Breast epithelium (tissue), 3 donors: ENCODE results near the gene LDAH.

Experiments
- CTCF ChIP-seq, 3 donors: fragments of 450-650 bp; IDR thresholded peaks; one replicate each; pipeline ENCODE4 v1.5.1; 2016 to 2017; ENCODE audit warnings: antibody characterized with exemption in 3 of 3, mild to moderate bottlenecking in 3 of 3, moderate library complexity in 3 of 3
- POLR2A ChIP-seq: fragments of 450-650 bp; IDR thresholded peaks from one replicate; pipeline ENCODE4 v1.6.1; 2016; ENCODE audit warnings: antibody characterized with exemption, mild to moderate bottlenecking, moderate library complexity
- POLR2AphosphoS5 ChIP-seq, 3 donors: sonication (generic); formaldehyde crosslinking; IDR thresholded peaks; one replicate each; pipeline ENCODE4 v1.6.1; 2017; ENCODE audit warnings: antibody characterized with exemption in 3 of 3

GRCh38 chr2:20687260-20687832 is 135.6 kb downstream of the LDAH start:
- TF ChIP-seq CTCF (IDR thresholded peaks at IDR 0.05) (no peak), POLR2A (no peak), POLR2AphosphoS5 (IDR thresholded peaks at IDR 0.05) (no peak)
